ENCODE results near the gene VPS13C.

- TF ChIP-seq EP300 (IDR thresholded peaks at IDR 0.05) = no peak
- TF ChIP-seq, protein P1, sequence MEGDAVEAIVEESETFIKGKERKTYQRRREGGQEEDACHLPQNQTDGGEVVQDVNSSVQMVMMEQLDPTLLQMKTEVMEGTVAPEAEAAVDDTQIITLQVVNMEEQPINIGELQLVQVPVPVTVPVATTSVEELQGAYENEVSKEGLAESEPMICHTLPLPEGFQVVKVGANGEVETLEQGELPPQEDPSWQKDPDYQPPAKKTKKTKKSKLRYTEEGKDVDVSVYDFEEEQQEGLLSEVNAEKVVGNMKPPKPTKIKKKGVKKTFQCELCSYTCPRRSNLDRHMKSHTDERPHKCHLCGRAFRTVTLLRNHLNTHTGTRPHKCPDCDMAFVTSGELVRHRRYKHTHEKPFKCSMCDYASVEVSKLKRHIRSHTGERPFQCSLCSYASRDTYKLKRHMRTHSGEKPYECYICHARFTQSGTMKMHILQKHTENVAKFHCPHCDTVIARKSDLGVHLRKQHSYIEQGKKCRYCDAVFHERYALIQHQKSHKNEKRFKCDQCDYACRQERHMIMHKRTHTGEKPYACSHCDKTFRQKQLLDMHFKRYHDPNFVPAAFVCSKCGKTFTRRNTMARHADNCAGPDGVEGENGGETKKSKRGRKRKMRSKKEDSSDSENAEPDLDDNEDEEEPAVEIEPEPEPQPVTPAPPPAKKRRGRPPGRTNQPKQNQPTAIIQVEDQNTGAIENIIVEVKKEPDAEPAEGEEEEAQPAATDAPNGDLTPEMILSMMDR (IDR thresholded peaks at IDR 0.05) = no peak
- no peak for TF ChIP-seq POLR2A (IDR thresholded peaks at IDR 0.05)
Observed at GRCh38 chr15:61820951-61821350, 239.3 kb downstream of the VPS13C start.

All from tibial nerve (tissue), 4 donors.